HepG2 (cell line): ENCODE data around the gene RAI14. TPM values are rescaled to one million over a fixed set of nuclear protein-coding genes. Genes with fewer than 3 reads are reported as not detected.

Experiments used
- FOXA1 ChIP-seq, 2 experiments: fragments of 450-650 bp in 1 of 2; sonication (generic) in 1 of 2; formaldehyde crosslinking in 1 of 2; IDR thresholded peaks; 2 replicates each; pipeline versions ENCODE4 v1.4.0 to v1.6.1; 2016 to 2020; ENCODE audit warnings: missing genetic modification reagents in 1 of 2
- FOXJ3 ChIP-seq: sonication (generic); formaldehyde crosslinking; IDR thresholded peaks from 2 replicates; pipeline ENCODE4 v1.4.0; 2020; ENCODE audit warnings: missing genetic modification reagents, mild to moderate bottlenecking, borderline replicate concordance
- HNRNPLL ChIP-seq: fragments of 200-400 bp; formaldehyde crosslinking; IDR thresholded peaks from 2 replicates; pipeline ENCODE4 v1.6.1; 2017; ENCODE audit warnings: mild to moderate bottlenecking, low read depth, low read length; ENCODE audit not compliant: poor library complexity, severe bottlenecking
- MAFK ChIP-seq, 2 experiments: IDR thresholded peaks in 1 of 2; conservative IDR thresholded peaks in 1 of 2; 2 replicates each; pipeline ENCODE4 v1.6.1; 2011; ENCODE audit warnings: improper control_type of control experiment in 2 of 2, low read length in 2 of 2
- POLR2A ChIP-seq, 2 experiments: IDR thresholded peaks; 2 replicates each; pipeline ENCODE4 v1.6.1; 2011; ENCODE audit warnings: low read depth in 2 of 2, low read length in 2 of 2, mild to moderate bottlenecking in 1 of 2, moderate library complexity in 1 of 2; ENCODE audit not compliant: insufficient read depth in 1 of 2
- polyA plus RNA-seq, 8 experiments: library from polyadenylated mRNA; depleted of rRNA in 3 of 8; stranded (reverse) in 7 of 8; unstranded in 1 of 8; fragments of >200 nt; fragmentation: Illumina TruSeq in 4 of 8; extraction: Trizol in 4 of 8; gene quantifications; 2 replicates each; pipeline versions ENCODE4 v1.2.1 to v1.2.3, GENCODE V29; 2011 to 2016; ENCODE audit warnings: low read depth in 4 of 8, missing spikeins in 1 of 8, mixed read lengths in 1 of 8; ENCODE audit not compliant: insufficient read depth in 1 of 8
- total RNA-seq, 5 experiments: library from RNA; depleted of rRNA; stranded (reverse); fragments of >200 nt; fragmentation: Illumina TruSeq; extraction: Trizol; gene quantifications; 2 replicates each; pipeline ENCODE4 v1.2.3, GENCODE V29; 2016; ENCODE audit warnings: low read depth in 1 of 5
- TF ChIP-seq, protein P1 (sequence below): sonication (generic); formaldehyde crosslinking; IDR thresholded peaks from 2 replicates; pipeline ENCODE4 v1.4.0; 2020; ENCODE audit warnings: low read depth, mild to moderate bottlenecking, missing genetic modification reagents
- TF ChIP-seq, protein P2 (sequence below): sonication (generic); formaldehyde crosslinking; IDR thresholded peaks from 2 replicates; pipeline ENCODE4 v1.4.0; 2020; ENCODE audit warnings: mild to moderate bottlenecking, missing genetic modification reagents
- TF ChIP-seq, protein P3 (sequence below): sonication (generic); formaldehyde crosslinking; IDR thresholded peaks from 2 replicates; pipeline ENCODE4 v1.8.1; 2023; ENCODE audit warnings: mild to moderate bottlenecking, inconsistent platforms, moderate library complexity, missing genetic modification reagents, borderline replicate concordance

The RAI14 gene
- total and polyA plus RNA-seq, 2 of the 13 experiments (the other 11 are each of a cell fraction or from before 2014, with no cell fraction given) = 12.6 to 18.2 TPM

DNA sequence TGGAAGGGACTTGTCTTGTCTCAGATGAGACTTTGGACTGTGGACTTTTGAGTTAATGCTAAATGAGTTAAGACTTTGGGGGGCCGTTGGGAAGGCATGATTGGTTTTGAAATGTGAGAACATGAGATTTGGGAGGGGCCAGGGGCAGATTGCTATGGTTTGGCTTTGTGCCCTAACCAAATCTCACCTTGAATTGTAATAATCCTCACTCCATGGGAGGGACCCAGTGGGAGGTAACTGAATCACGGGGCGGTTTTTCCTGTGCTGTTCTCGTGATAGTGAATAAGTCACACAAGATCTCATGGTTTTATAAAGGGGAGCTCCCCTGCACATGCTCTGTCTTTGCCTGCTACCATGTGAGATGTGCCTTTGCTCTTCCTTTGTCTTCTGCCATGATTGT is 72.1 kb downstream of the RAI14 start (continued):
- TF ChIP-seq, protein P1, sequence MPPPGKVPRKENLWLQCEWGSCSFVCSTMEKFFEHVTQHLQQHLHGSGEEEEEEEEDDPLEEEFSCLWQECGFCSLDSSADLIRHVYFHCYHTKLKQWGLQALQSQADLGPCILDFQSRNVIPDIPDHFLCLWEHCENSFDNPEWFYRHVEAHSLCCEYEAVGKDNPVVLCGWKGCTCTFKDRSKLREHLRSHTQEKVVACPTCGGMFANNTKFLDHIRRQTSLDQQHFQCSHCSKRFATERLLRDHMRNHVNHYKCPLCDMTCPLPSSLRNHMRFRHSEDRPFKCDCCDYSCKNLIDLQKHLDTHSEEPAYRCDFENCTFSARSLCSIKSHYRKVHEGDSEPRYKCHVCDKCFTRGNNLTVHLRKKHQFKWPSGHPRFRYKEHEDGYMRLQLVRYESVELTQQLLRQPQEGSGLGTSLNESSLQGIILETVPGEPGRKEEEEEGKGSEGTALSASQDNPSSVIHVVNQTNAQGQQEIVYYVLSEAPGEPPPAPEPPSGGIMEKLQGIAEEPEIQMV (CRISPR knock-in tag) = no peak
- TF ChIP-seq, protein P2, sequence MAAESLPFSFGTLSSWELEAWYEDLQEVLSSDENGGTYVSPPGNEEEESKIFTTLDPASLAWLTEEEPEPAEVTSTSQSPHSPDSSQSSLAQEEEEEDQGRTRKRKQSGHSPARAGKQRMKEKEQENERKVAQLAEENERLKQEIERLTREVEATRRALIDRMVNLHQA (CRISPR knock-in tag) = no peak
- TF ChIP-seq, protein P3, sequence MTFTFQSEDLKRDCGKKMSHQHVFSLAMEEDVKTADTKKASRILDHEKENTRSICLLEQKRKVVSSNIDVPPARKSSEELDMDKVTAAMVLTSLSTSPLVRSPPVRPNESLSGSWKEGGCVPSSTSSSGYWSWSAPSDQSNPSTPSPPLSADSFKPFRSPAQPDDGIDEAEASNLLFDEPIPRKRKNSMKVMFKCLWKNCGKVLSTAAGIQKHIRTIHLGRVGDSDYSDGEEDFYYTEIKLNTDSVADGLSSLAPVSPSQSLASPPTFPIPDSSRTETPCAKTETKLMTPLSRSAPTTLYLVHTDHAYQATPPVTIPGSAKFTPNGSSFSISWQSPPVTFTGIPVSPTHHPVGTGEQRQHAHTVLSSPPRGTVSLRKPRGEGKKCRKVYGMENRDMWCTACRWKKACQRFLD (CRISPR knock-in tag) = no peak
- TF ChIP-seq FOXA1 (IDR thresholded peaks at IDR 0.05) (no peak), FOXA1 (CRISPR knock-in tag; IDR thresholded peaks at IDR 0.05) (no peak), POLR2A (IDR thresholded peaks at IDR 0.05; ENCODE audit: insufficient read depth in 1 of 2, low read depth in 2 of 2, low read length in 2 of 2) (no peak), FOXJ3 (CRISPR knock-in tag) (no peak), HNRNPLL (no peak), MAFK (conservative IDR thresholded peaks at IDR 0.05 in 1 of 2, IDR thresholded peaks at IDR 0.05 in 1 of 2; ENCODE audit: low read length in 2 of 2) (no peak)
